ENCODE results near the gene CBX1. TPM values are rescaled to one million over a fixed set of nuclear protein-coding genes. Genes with fewer than 3 reads are reported as not detected.

Gene CBX1
- total RNA-seq, 2 experiments from 2014 or later = 63.6 to 64.8 TPM

GRCh38 chr17:48132385-48132784, 31.1 kb upstream of the CBX1 start:
- Mint-ChIP-seq H3K27ac (peak overlapping the region; percentile 2), H3K9me3 (no peaks in the 10 kb centered on the region), H3K27me3 (no peaks in the 10 kb centered on the region), H3K4me3 (no peak overlapping the region), H3K4me1 (no peaks in the 10 kb centered on the region), H3K36me3 (ENCODE audit: low read depth) (peaks cover 12% of the 10 kb centered on the region)
- no peak for DNase-seq
- ChIA-PET CTCF (interaction anchor here (0.9 to 1.6 kb wide), 3 partner anchors 16 to 45 kb away, joined by 3 read pairs; no protein-coding TSS in a partner anchor), POLR2A (no interaction called here)

GRCh38 chr17:48131216-48131824, 30.0 kb upstream of the CBX1 start:
- Mint-ChIP-seq H3K27ac (peak overlapping the region; percentile 69), H3K27me3 (no peaks in the 10 kb centered on the region), H3K9me3 (no peaks in the 10 kb centered on the region), H3K4me3 (no peak overlapping the region), H3K4me1 (no peaks in the 10 kb centered on the region), H3K36me3 (ENCODE audit: low read depth) (peaks cover 11% of the 10 kb centered on the region)
- DNase-seq = peak; percentile 75
- POLR2A ChIA-PET = interaction anchor here (0.6 kb wide), 1 partner anchor 357 kb away, joined by 3 read pairs; no protein-coding TSS in a partner anchor
- CTCF ChIA-PET = interaction anchor here (0.6 to 1.6 kb wide), 3 partner anchors 17 to 142 kb away, joined by 3 to 4 read pairs (median 3); no protein-coding TSS in a partner anchor

GRCh38 chr17:48129981-48130380, 28.7 kb upstream of the CBX1 start:
- ChIA-PET POLR2A (no interaction called here), CTCF (interaction anchor here (0.7 to 1.2 kb wide), 2 partner anchors 50 to 62 kb away, joined by 3 to 4 read pairs; no protein-coding TSS in a partner anchor)
- H3K27ac Mint-ChIP-seq = no peak overlapping the region
- H3K4me1 Mint-ChIP-seq = no peaks in the 10 kb centered on the region
- no peak for DNase-seq
- H3K9me3 Mint-ChIP-seq = no peaks in the 10 kb centered on the region
- peaks cover 10% of the 10 kb centered on the region for H3K36me3 Mint-ChIP-seq (ENCODE audit: low read depth)
- no peak overlapping the region for H3K4me3 Mint-ChIP-seq
- H3K27me3 Mint-ChIP-seq = no peaks in the 10 kb centered on the region

- Mint-ChIP-seq H3K9me3 (no peaks in the 10 kb centered on the region), H3K27me3 (no peaks in the 10 kb centered on the region), H3K4me1 (no peaks in the 10 kb centered on the region), H3K36me3 (ENCODE audit: low read depth) (peaks cover 10% of the 10 kb centered on the region), H3K27ac (no peak overlapping the region), H3K4me3 (no peak overlapping the region)
- no peak for DNase-seq
- ChIA-PET CTCF (interaction anchor here (0.9 to 1.3 kb wide), 4 partner anchors 15 to 498 kb away, joined by 3 to 5 read pairs (median 3); partner anchors contain the start of gene HOXB9), POLR2A (no interaction called here)
Measured at GRCh38 chr17:48128400-48128799, 27.1 kb upstream of the CBX1 start.

GRCh38 chr17:48127371-48128051, 26.2 kb upstream of the CBX1 start:
- no peaks in the 10 kb centered on the region for H3K27me3 Mint-ChIP-seq
- no peak overlapping the region for H3K27ac Mint-ChIP-seq
- no peaks in the 10 kb centered on the region for H3K9me3 Mint-ChIP-seq
- H3K36me3 Mint-ChIP-seq (ENCODE audit: low read depth) = peaks cover 17% of the 10 kb centered on the region
- ChIA-PET CTCF (no interaction called here), POLR2A (no interaction called here)
- H3K4me3 Mint-ChIP-seq = no peak overlapping the region
- DNase-seq = no peak
- H3K4me1 Mint-ChIP-seq = no peaks in the 10 kb centered on the region

GRCh38 chr17:48126532-48126850, 25.2 kb upstream of the CBX1 start:
- H3K27me3 Mint-ChIP-seq = no peaks in the 10 kb centered on the region
- ChIA-PET POLR2A (no interaction called here), CTCF (interaction anchor here (1.5 kb wide), 1 partner anchor 21 kb away, joined by 4 read pairs; no protein-coding TSS in a partner anchor)
- peaks cover 19% of the 10 kb centered on the region for H3K36me3 Mint-ChIP-seq (ENCODE audit: low read depth)
- no peak overlapping the region for H3K4me3 Mint-ChIP-seq
- H3K9me3 Mint-ChIP-seq = no peaks in the 10 kb centered on the region
- H3K4me1 Mint-ChIP-seq = no peaks in the 10 kb centered on the region
- no peak overlapping the region for H3K27ac Mint-ChIP-seq
- no peak for DNase-seq

GRCh38 chr17:48125829-48126531, 24.7 kb upstream of the CBX1 start:
- ChIA-PET POLR2A (no interaction called here), CTCF (interaction anchor here (1.5 kb wide), 1 partner anchor 20 kb away, joined by 4 read pairs; no protein-coding TSS in a partner anchor)
- no peaks in the 10 kb centered on the region for H3K4me1 Mint-ChIP-seq
- no peaks in the 10 kb centered on the region for H3K9me3 Mint-ChIP-seq
- H3K27ac Mint-ChIP-seq = no peak overlapping the region
- H3K4me3 Mint-ChIP-seq = no peak overlapping the region
- H3K27me3 Mint-ChIP-seq = no peaks in the 10 kb centered on the region
- DNase-seq = no peak
- H3K36me3 Mint-ChIP-seq (ENCODE audit: low read depth) = peaks cover 20% of the 10 kb centered on the region

GRCh38 chr17:48123776-48124388, 22.6 kb upstream of the CBX1 start:
- Mint-ChIP-seq H3K27ac (no peak overlapping the region), H3K4me3 (no peak overlapping the region), H3K9me3 (no peaks in the 10 kb centered on the region), H3K4me1 (no peaks in the 10 kb centered on the region), H3K27me3 (no peaks in the 10 kb centered on the region), H3K36me3 (ENCODE audit: low read depth) (peaks cover 28% of the 10 kb centered on the region)
- no peak for DNase-seq
- CTCF ChIA-PET = interaction anchor here (0.8 to 1.2 kb wide), 5 partner anchors 16 to 38 kb away, joined by 3 to 5 read pairs (median 3); partner anchors contain the start of gene SNX11
- POLR2A ChIA-PET = no interaction called here

GRCh38 chr17:48123111-48123510, 21.8 kb upstream of the CBX1 start:
- ChIA-PET POLR2A (no interaction called here), CTCF (interaction anchor here (0.6 to 1.2 kb wide), 5 partner anchors 15 to 105 kb away, joined by 3 to 6 read pairs (median 4); partner anchors contain the start of gene SNX11)
- Mint-ChIP-seq H3K4me1 (no peaks in the 10 kb centered on the region), H3K27me3 (no peaks in the 10 kb centered on the region), H3K36me3 (ENCODE audit: low read depth) (peaks cover 32% of the 10 kb centered on the region), H3K4me3 (no peak overlapping the region), H3K9me3 (no peaks in the 10 kb centered on the region), H3K27ac (no peak overlapping the region)
- DNase-seq = no peak

GRCh38 chr17:48122665-48123045, 21.4 kb upstream of the CBX1 start:
- ChIA-PET POLR2A (no interaction called here), CTCF (interaction anchor here (0.6 to 1.5 kb wide), 5 partner anchors 15 to 414 kb away, joined by 3 to 4 read pairs (median 3); partner anchors contain the start of gene SNX11)
- DNase-seq = no peak
- no peaks in the 10 kb centered on the region for H3K9me3 Mint-ChIP-seq
- H3K4me1 Mint-ChIP-seq = no peaks in the 10 kb centered on the region
- H3K27me3 Mint-ChIP-seq = no peaks in the 10 kb centered on the region
- H3K36me3 Mint-ChIP-seq (ENCODE audit: low read depth) = peaks cover 35% of the 10 kb centered on the region
- H3K27ac Mint-ChIP-seq = no peak overlapping the region
- H3K4me3 Mint-ChIP-seq = no peak overlapping the region

GRCh38 chr17:48121923-48122664, 20.8 kb upstream of the CBX1 start:
- CTCF ChIA-PET = interaction anchor here (0.5 to 1.5 kb wide), 4 partner anchors 14 to 417 kb away, joined by 3 to 4 read pairs (median 3); partner anchors contain the start of gene SNX11
- no peak for DNase-seq
- Mint-ChIP-seq H3K9me3 (no peaks in the 10 kb centered on the region), H3K4me3 (no peak overlapping the region), H3K4me1 (no peaks in the 10 kb centered on the region), H3K36me3 (ENCODE audit: low read depth) (peaks cover 38% of the 10 kb centered on the region), H3K27me3 (no peaks in the 10 kb centered on the region), H3K27ac (no peak overlapping the region)
- POLR2A ChIA-PET = no interaction called here

GRCh38 chr17:48113201-48113676, 12.0 kb upstream of the CBX1 start:
- H3K27ac Mint-ChIP-seq = peak overlapping the region; percentile 95
- no peaks in the 10 kb centered on the region for H3K27me3 Mint-ChIP-seq
- peaks cover 45% of the 10 kb centered on the region for H3K4me1 Mint-ChIP-seq
- H3K4me3 Mint-ChIP-seq = peak overlapping the region; percentile 24
- ChIA-PET POLR2A (interaction anchor here (0.6 to 0.7 kb wide), 2 partner anchors 14 to 182 kb away, joined by 5 to 10 read pairs; no protein-coding TSS in a partner anchor), CTCF (interaction anchor here (0.6 to 1.6 kb wide), 4 partner anchors 16 to 360 kb away, joined by 3 to 5 read pairs (median 5); no protein-coding TSS in a partner anchor)
- DNase-seq = peak; percentile 78
- no peaks in the 10 kb centered on the region for H3K9me3 Mint-ChIP-seq
- peaks cover 32% of the 10 kb centered on the region for H3K36me3 Mint-ChIP-seq (ENCODE audit: low read depth)

Measured in activated CD4-positive, alpha-beta T cell treated with anti-CD3 and anti-CD28 coated beads, Interleukin-2, amount 10 ng/mL, durations not matched to agents 7 days and 5 days (primary cell).